Measurements from ENCODE around the gene DDI2. TPM values are rescaled to one million over a fixed set of nuclear protein-coding genes. Genes with fewer than 3 reads are reported as not detected.

DDI2 gene
- total and polyA plus RNA-seq, 10 of the 15 experiments (the other 5 are each of a cell fraction or from before 2014, with no cell fraction given): 3.3 to 33.1 (median 11.6) TPM

DNA sequence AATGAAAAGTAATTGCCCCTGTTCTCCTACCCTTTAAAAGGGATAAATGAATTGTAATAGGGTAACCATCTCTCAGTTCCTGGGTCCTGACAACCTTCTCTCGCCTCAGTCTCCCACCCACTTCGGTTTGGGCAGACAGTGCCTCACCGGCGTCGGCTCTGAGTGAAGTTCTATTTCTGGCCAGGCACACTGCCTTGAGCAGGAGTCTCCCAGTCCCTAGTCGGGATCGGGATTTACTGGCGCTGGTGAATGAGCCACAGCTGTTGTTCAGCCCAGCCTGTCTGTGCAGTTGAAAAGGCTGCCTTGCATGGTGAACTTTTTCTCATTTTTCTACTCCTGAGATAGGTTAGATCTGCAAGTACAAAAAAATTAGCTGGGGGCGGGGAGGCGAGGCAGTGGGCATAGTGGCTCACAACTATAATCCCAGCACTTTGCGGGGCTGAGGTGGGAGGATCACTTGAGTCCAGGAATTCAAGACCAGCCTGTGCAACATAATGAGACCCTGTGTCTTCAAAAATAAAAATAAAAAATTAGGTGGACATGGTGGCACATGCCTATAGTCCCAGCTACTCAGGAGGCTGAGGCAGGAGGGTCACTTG, 74.3 kb downstream of the DDI2 start:
- SMC1A ChIA-PET (ENCODE audit: uncharacterized antibody, unreplicated experiment): interaction anchor here (1.5 to 1.6 kb wide), 2 partner anchors 11 to 15 kb away, joined by 3 to 7 read pairs; no protein-coding TSS in a partner anchor
- TF ChIP-seq SUPT20H (IDR thresholded peaks at IDR 0.05; ENCODE audit: borderline replicate concordance, control insufficient read depth, low read depth, low read length) (no peak), ZNF217 (IDR thresholded peaks at IDR 0.05) (no peak), USF2 (IDR thresholded peaks at IDR 0.05; ENCODE audit: borderline replicate concordance, low read depth, low read length) (no peak), ZNF274 (IDR thresholded peaks at IDR 0.05; ENCODE audit: insufficient read depth, insufficient read length) (no peak), ATF2 (IDR thresholded peaks at IDR 0.05; ENCODE audit: low read length) (no peak)
- TF ChIP-seq, protein P1, sequence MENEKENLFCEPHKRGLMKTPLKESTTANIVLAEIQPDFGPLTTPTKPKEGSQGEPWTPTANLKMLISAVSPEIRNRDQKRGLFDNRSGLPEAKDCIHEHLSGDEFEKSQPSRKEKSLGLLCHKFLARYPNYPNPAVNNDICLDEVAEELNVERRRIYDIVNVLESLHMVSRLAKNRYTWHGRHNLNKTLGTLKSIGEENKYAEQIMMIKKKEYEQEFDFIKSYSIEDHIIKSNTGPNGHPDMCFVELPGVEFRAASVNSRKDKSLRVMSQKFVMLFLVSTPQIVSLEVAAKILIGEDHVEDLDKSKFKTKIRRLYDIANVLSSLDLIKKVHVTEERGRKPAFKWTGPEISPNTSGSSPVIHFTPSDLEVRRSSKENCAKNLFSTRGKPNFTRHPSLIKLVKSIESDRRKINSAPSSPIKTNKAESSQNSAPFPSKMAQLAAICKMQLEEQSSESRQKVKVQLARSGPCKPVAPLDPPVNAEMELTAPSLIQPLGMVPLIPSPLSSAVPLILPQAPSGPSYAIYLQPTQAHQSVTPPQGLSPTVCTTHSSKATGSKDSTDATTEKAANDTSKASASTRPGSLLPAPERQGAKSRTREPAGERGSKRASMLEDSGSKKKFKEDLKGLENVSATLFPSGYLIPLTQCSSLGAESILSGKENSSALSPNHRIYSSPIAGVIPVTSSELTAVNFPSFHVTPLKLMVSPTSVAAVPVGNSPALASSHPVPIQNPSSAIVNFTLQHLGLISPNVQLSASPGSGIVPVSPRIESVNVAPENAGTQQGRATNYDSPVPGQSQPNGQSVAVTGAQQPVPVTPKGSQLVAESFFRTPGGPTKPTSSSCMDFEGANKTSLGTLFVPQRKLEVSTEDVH (IDR thresholded peaks at IDR 0.05; ENCODE audit: low read depth, partially characterized antibody): no peak
- Histone ChIP-seq H3K36me3 (ENCODE audit: control insufficient read depth in 2 of 2, insufficient read depth in 2 of 2, low read length in 1 of 2) (peaks cover 0 to 3% of the 10 kb centered on the region in 2 experiments; a peak in 2 of 4 replicates), H3K9me3 (replicated peaks; ENCODE audit: control insufficient read depth, insufficient read depth, low read length) (no peaks in the 10 kb centered on the region; the same call in 2 of the 3 replicates), H4K20me1 (ENCODE audit: control insufficient read depth, insufficient read depth) (no peaks in the 10 kb centered on the region), H3K4me1 (ENCODE audit: control insufficient read depth, insufficient read depth, low read length) (peaks cover 2% of the 10 kb centered on the region), H3K27me3 (replicated peaks in 1 of 2; ENCODE audit: control insufficient read depth in 2 of 2, insufficient read depth in 2 of 2, low read length in 1 of 2) (no peaks in the 10 kb centered on the region), H2AFZ (ENCODE audit: control insufficient read depth, low read depth, low read length) (no peak overlapping the region), H3K4me3 (no peak overlapping the region), H3K4me2 (ENCODE audit: control insufficient read depth, insufficient read depth) (no peak overlapping the region), H3K27ac (ENCODE audit: control insufficient read depth, insufficient read depth) (no peak overlapping the region), H3K9ac (ENCODE audit: control insufficient read depth, insufficient read depth, low read length) (no peak overlapping the region), H3K79me2 (ENCODE audit: control insufficient read depth, insufficient read depth, low read length) (peaks cover 46% of the 10 kb centered on the region)
- intact Hi-C loops (cut with micrococcal nuclease; ENCODE audit: unreplicated experiment) (no loop called here), in situ Hi-C loops (cut with MboI) (no loop called here)
- no peak for FAIRE-seq
- POLR2A ChIA-PET: interaction anchor here (0.6 kb wide), 1 partner anchor 32 kb away, joined by 5 read pairs; no protein-coding TSS in a partner anchor
- CTCF ChIA-PET: no interaction called here
- BruUV-seq (replicated peaks): no TSS peak
- 85% methylated on average over 11 of the region's 11 CpGs for WGBS (ENCODE audit: insufficient coverage, insufficient replicate concordance, low lambda C conversion rate, missing lambda C conversion rate)
- no peak for DNase-seq (ENCODE audit: low read depth, low spot score)
- RAD21 ChIA-PET (ENCODE audit: unreplicated experiment): interaction anchor here (1.5 kb wide), 1 partner anchor 111 kb away, joined by 3 read pairs; no protein-coding TSS in a partner anchor
- no peak for ATAC-seq

Measured in GM12878 (cell line).